Panc1 (cell line): ENCODE results near the gene CD44. TPM values are rescaled to one million over a fixed set of nuclear protein-coding genes. Genes with fewer than 3 reads are reported as not detected.
"Not testable (repeated sequence)": the region's sequence is repeated elsewhere in the genome, so short reads cannot be mapped to it uniquely, and the experiment has no call there.

ENCODE experiments used
- ATAC-seq: fragments of 200-7000 bp; cut with Tn5 transposase; 2 replicates; pipeline ENCODE4 v1.9.1; 2020; ENCODE audit warnings: mild to moderate bottlenecking, moderate library complexity
- BruUV-seq: library from RNA; stranded (reverse); fragments of 400-500 nt; replicated peaks from 2 replicates; lab custom pipeline; 2021; lab: Mats Ljungman, UMichigan
- CTCF ChIA-PET: fragments of 300-600 bp; sonication (Branson Sonifier 250); formaldehyde crosslinking; loops from one replicate; lab custom pipeline; 2022; ENCODE audit warnings: antibody characterized with exemption; lab: Charles Lee
- POLR2A ChIA-PET: fragments of 300-600 bp; sonication (Branson Sonifier 250); formaldehyde crosslinking; loops from one replicate; lab custom pipeline; 2022; ENCODE audit warnings: antibody characterized with exemption; lab: Charles Lee
- DNase-seq: peaks from one replicate; pipeline ENCODE4 v3.0.0-alpha.2; 2010; ENCODE audit warnings: low read depth, low spot score
- H3K27ac ChIP-seq: 2 replicates; pipeline ENCODE4 v1.5.1; 2011; ENCODE audit warnings: mild to moderate bottlenecking, low read length, inconsistent platforms
- H3K27me3 ChIP-seq: fragments of 200-500 bp; sonication (Bioruptor generic); 2 replicates; pipeline ENCODE4 v1.6.0; 2014; ENCODE audit warnings: low read length, inconsistent platforms; ENCODE audit not compliant: control insufficient read depth, insufficient read depth
- H3K36me3 ChIP-seq: fragments of 200-500 bp; sonication (Bioruptor generic); 2 replicates; pipeline ENCODE4 v1.5.1; 2014; ENCODE audit warnings: inconsistent platforms, mild to moderate bottlenecking, low read length, moderate library complexity; ENCODE audit not compliant: control insufficient read depth, insufficient read depth
- H3K4me1 ChIP-seq: 2 replicates; pipeline ENCODE4 v1.5.1; 2011; ENCODE audit warnings: inconsistent platforms, mild to moderate bottlenecking, low read length, moderate library complexity; ENCODE audit not compliant: control insufficient read depth, insufficient read depth
- H3K4me3 ChIP-seq, 2 experiments: 2 replicates each; pipeline ENCODE4 v1.5.1; 2011 to 2012; ENCODE audit warnings: low read depth in 2 of 2, low read length in 2 of 2, mild to moderate bottlenecking in 2 of 2, inconsistent platforms in 1 of 2, moderate library complexity in 1 of 2
- H3K9me3 ChIP-seq: fragments of 200-500 bp; sonication (Bioruptor generic); 2 replicates; pipeline ENCODE4 v1.5.1; 2014; ENCODE audit warnings: low read depth, mild to moderate bottlenecking, inconsistent platforms, low read length, moderate library complexity; ENCODE audit not compliant: control insufficient read depth, insufficient read depth
- CTCF ChIP-seq: fragments of 450-650 bp; IDR thresholded peaks from 2 replicates; pipeline ENCODE4 v1.5.1; 2017; ENCODE audit warnings: mild to moderate bottlenecking
- POLR2AphosphoS5 ChIP-seq: IDR thresholded peaks from 2 replicates; pipeline ENCODE4 v1.6.1; 2012; ENCODE audit warnings: mild to moderate bottlenecking, low read depth, low read length, moderate library complexity
- REST ChIP-seq, 2 experiments: IDR thresholded peaks; 2 replicates each; pipeline ENCODE4 v1.6.1; 2011 to 2012; ENCODE audit warnings: low read depth in 2 of 2, control low read depth in 1 of 2, low read length in 1 of 2, mild to moderate bottlenecking in 1 of 2, moderate library complexity in 1 of 2; ENCODE audit not compliant: insufficient read depth in 1 of 2
- SIN3A ChIP-seq: IDR thresholded peaks from 2 replicates; pipeline ENCODE4 v1.6.1; 2012; ENCODE audit warnings: low read depth, mild to moderate bottlenecking, low read length, moderate library complexity, borderline replicate concordance; ENCODE audit not compliant: insufficient read depth
- TCF7L2 ChIP-seq: IDR thresholded peaks from 2 replicates; pipeline ENCODE4 v1.6.1; 2011; ENCODE audit warnings: mild to moderate bottlenecking, low read depth, low read length, inconsistent platforms
- in situ Hi-C: cut with HindIII; loops from 2 replicates; pipeline ENCODE4 v1.10.0; 2016; ENCODE audit warnings: low sequenced_read_pairs, low pct_unique_long_range_greater_than_20kb
- intact Hi-C: fragments of 100-400 bp; cut with micrococcal nuclease; formaldehyde crosslinking; loops from one replicate; pipeline ENCODE4 v1.10.0; 2022; ENCODE audit not compliant: unreplicated experiment
- total RNA-seq: library from RNA; stranded (reverse); gene quantifications from one replicate; pipeline ENCODE4 v1.2.1, GENCODE V29; 2021; ENCODE audit not compliant: unreplicated experiment

Gene CD44
- total RNA-seq, 1 experiment from 2014 or later, result 1,819 TPM

- Histone ChIP-seq H3K27ac (peak overlapping the region; percentile 60), H3K27me3 (no peaks in the 10 kb centered on the region), H3K4me1 (peaks cover 3% of the 10 kb centered on the region; the same call in 1 of the 2 replicates), H3K36me3 (no peaks in the 10 kb centered on the region), H3K9me3 (peaks cover 3% of the 10 kb centered on the region; the same call in 1 of the 2 replicates), H3K4me3 (no peak overlapping the region)
- TF ChIP-seq SIN3A, result no peak
- TF ChIP-seq POLR2AphosphoS5, result no peak
- TF ChIP-seq CTCF, result no peak
- TF ChIP-seq REST (IDR thresholded peaks at IDR 0.05; ENCODE audit: insufficient read depth in 1 of 2, low read depth in 2 of 2, low read length in 1 of 2), result no peak
- no peak for TF ChIP-seq TCF7L2
- BruUV-seq, result no TSS peak
- DNase-seq (no peak), ATAC-seq (no peak)
- ChIA-PET POLR2A (no interaction called here), CTCF (no interaction called here)
- intact Hi-C loops, result no loop called here
- in situ Hi-C loops, result no loop called here
Observed at GRCh38 chr11:35090125-35090524, 48.8 kb upstream of the CD44 start.

GRCh38 chr11:35090991-35091390 is 48.0 kb upstream of the CD44 start:
- H3K4me1 ChIP-seq, BruUV-seq, in situ Hi-C loops, CTCF ChIA-PET, intact Hi-C loops, H3K27me3 ChIP-seq, H3K4me3 ChIP-seq, H3K9me3 ChIP-seq, POLR2A ChIA-PET, ATAC-seq, DNase-seq, H3K36me3 ChIP-seq: not testable (repeated sequence)
- peak overlapping the region; percentile 60 for H3K27ac ChIP-seq

- intact Hi-C loops (no loop called here), in situ Hi-C loops (no loop called here)
- POLR2A ChIA-PET, result no interaction called here
- Histone ChIP-seq H3K27ac (peak overlapping the region; percentile 3; the same call in 1 of the 2 replicates), H3K9me3 (no peaks in the 10 kb centered on the region), H3K27me3 (no peaks in the 10 kb centered on the region), H3K36me3 (no peaks in the 10 kb centered on the region), H3K4me3 (no peak overlapping the region), H3K4me1 (peaks cover 27% of the 10 kb centered on the region)
- TF ChIP-seq TCF7L2 (no peak), POLR2AphosphoS5 (no peak), REST (IDR thresholded peaks at IDR 0.05; ENCODE audit: insufficient read depth in 1 of 2, low read depth in 2 of 2, low read length in 1 of 2) (no peak), SIN3A (no peak), CTCF (no peak)
- ATAC-seq, result no peak
- DNase-seq, result no peak
- CTCF ChIA-PET, result no interaction called here
- BruUV-seq, result no TSS peak
Observed at GRCh38 chr11:35096723-35097122, 42.2 kb upstream of the CD44 start.
